GM18505 (cell line): ENCODE data around the gene SNRNP27.
"Not testable (repeated sequence)": the region's sequence is repeated elsewhere in the genome, so short reads cannot be mapped to it uniquely, and the experiment has no call there.

Experiments used
- ATAC-seq: cut with Tn5 transposase; IDR thresholded peaks from one replicate; pipeline ENCODE4 v1.9.1; 2021; ENCODE audit not compliant: unreplicated experiment
- POLR2A ChIP-seq: IDR thresholded peaks from 4 replicates; pipeline ENCODE4 v1.6.1; 2011; ENCODE audit warnings: borderline replicate concordance; ENCODE audit not compliant: insufficient read depth, insufficient read length; ENCODE audit errors: extremely low read depth

Gene SNRNP27

GRCh38 chr2:69946351-69947324 lies 52.9 kb downstream of the SNRNP27 start:
- no peak for ATAC-seq
- no peak for TF ChIP-seq POLR2A

- no peak for ATAC-seq
- no peak for TF ChIP-seq POLR2A
Observed at GRCh38 chr2:69947325-69947931, 53.7 kb downstream of the SNRNP27 start.

GRCh38 chr2:69948032-69948962 lies 54.5 kb downstream of the SNRNP27 start:
- ATAC-seq, result no peak
- no peak for TF ChIP-seq POLR2A

- ATAC-seq, result no peak
- TF ChIP-seq POLR2A, result no peak
Observed at GRCh38 chr2:69948963-69949645, 55.3 kb downstream of the SNRNP27 start.

- TF ChIP-seq POLR2A, result no peak
- no peak for ATAC-seq
Observed at GRCh38 chr2:69950241-69950640, 56.5 kb downstream of the SNRNP27 start.

GRCh38 chr2:69950671-69951070 lies 56.9 kb downstream of the SNRNP27 start:
- not testable (repeated sequence) for ATAC-seq

- ATAC-seq, result no peak
- TF ChIP-seq POLR2A, result no peak
Observed at GRCh38 chr2:69952336-69953115, 58.8 kb downstream of the SNRNP27 start.

- no peak for ATAC-seq
- no peak for TF ChIP-seq POLR2A
Observed at GRCh38 chr2:69954084-69954483, 60.3 kb downstream of the SNRNP27 start.
